ENCODE measurements around the gene KLHL25.

The KLHL25 gene

DNA sequence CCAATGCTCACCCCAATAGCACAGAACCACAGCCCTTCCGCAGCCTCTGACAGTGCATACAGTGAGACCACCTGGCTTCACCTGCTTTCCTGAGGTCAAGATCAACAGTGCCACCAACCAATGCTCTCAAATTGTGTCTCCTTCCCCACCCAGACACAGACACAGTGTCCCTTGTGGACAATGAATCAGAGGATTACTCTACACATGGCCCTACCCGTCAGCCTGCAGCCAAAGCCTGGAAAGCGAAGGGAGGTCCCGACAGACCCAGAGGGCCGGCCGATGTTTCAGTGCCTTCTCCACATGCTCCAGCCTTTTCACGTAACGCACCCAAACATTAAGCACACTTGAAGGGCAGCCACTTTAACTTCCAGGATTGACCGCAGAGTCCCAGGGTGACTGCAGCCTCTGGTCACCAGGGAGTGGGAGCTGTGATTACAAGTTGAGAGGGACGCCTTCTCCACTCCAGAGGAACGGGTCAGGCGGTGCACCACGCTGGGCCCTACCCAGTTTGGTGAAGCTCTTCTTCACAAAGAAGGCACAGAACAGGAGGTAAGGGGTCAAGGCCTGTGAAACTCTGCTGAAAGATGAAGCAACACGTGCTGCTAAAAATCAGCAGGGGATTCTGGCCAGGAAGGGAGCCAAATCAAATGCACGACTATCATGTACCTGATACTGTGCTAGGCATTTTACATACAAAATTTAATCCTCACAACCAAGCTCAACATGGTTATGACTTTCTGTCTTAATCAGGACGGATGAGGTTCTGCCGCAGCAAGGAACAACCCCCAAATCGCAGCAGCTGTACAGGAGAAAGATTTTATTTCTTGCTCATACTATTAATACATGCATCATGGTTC is 17.2 kb downstream of the KLHL25 start:
- DNase-seq: no peak

DNA sequence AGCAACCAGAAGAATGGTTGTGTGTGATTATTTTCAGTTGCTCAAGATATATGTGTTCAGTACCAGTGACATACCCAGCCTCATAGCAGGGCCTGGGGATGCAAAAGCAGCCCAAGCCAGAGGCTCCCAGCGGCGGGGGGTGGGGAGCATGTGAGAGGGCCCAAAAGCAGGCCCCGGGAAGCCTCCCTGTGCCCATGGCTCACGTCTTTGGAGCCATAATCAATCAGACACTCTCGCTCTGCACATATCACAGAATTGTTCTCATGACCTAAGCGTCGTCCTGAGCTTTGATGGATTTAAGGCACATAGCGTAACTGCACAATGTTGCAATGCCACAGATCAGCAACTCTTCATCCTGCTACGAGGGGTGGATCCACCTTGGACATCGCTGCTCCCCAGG is 20.8 kb downstream of the KLHL25 start:
- DNase-seq: no peak

DNA sequence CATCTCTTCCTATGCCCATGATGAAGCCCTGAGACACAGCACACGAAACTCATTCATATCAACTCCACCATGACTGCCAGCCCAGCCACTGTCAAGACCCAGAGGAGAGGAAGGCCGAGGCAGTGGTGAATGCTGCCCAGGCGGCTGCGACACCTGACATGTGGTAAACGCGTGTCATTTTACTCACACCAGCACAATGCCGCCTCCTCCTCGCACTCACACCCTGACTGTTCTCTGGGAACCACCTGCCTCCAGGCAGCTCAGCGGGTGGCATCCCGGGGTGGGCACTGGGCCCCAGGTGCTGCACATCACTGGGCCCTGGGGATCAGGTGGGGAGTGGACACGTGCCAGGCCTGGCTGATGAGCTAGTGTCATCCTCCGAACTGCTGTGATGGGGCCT is 21.5 kb downstream of the KLHL25 start:
- DNase-seq: no peak

- DNase-seq: no peak
These were observed 22.1 kb downstream of the KLHL25 start for GRCh38 chr15:85772668-85773067.

DNA sequence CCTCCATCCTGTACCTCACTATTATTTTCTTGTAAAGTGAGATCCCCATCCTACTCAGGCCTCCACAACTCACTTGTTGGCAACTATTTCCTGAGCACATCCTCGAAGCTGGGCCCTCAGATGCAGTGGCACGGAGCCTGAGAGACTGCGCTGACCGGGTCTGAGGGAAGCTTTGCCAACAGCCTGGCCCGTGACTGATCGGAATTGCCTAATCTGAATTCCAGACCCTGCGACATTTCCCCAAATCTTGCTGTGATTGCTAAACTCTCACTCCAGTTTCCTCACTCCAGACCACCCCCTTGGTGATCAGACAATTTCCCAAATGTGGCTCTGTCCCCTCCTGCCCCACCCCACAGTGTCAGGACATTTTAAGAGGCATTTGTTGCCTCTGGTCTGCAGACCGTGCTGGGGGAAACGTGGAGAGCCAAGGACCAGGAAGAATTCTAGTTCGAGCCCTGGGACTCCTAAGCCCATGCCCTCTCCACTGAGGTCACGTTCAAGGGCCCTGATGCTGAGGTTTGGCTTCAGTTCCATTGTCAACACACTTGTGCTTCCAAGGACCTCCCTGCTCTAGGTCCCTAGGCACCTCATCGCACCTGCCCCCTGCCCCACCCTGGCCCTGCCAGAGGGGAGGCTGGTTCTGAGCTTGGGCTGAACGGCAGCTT is 22.8 kb downstream of the KLHL25 start:
- DNase-seq: no peak

DNA sequence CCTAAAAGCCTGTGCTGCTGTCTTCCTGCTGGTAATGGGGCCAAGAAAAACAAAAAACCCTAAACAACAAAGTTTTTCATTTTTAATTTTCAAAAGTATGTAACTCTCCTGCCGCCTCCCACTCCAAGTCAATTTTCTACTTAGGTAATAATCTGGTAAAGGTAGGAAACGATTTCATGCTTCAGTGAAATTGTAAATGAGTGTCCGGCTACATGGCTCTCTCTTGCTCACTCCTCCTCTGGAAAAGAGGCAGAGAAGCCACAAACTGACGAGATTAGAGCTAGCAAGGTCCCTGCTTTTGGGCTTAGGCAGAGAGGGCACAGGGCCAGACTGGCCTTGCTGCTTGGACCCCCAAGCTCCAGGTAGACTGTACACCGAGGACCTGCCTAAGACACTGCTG is 23.5 kb downstream of the KLHL25 start:
- peak; percentile 58 for DNase-seq

GRCh38 chr15:85770096-85771041 is 24.4 kb downstream of the KLHL25 start:
- no peak for DNase-seq

- DNase-seq: no peak
These were observed 25.4 kb downstream of the KLHL25 start for GRCh38 chr15:85769182-85769900.

GRCh38 chr15:85768595-85769168 is 26.0 kb downstream of the KLHL25 start:
- no peak for DNase-seq

DNA sequence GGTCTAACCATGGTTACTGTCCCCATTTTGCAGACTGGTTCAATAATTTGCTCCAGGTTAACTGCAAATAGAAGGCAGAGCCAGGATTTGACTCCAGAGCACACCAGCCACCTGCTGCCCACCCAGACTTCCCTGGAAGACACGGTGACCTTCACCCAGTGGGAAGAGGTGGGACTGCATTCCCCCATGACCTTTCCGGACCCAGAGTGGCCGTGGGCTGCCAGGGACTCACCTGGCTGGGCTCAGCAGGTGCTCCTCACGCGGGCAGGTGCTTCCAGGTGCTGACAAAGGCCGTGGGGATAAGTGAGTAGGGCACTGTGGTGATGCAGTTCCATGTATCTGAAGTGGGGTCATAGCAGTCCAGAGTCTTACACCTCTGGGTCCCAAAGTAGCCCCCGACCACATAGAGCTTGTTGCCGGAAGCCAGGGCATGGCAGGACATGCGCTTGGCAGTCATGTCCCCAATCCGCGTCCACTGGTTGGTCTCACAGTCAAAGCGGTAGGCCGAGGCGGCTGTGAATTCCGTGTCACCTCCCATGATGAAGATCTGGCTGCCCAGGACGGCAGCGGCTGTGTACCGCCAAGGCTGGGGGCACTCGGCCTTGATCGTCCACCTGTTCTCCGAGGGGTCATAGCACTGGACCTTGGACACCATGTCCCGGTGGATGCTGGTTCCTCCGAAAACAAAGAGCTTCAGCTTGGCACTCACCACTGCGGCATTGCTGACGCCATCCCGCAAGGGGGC is 26.8 kb downstream of the KLHL25 start:
- DNase-seq: no peak

DNA sequence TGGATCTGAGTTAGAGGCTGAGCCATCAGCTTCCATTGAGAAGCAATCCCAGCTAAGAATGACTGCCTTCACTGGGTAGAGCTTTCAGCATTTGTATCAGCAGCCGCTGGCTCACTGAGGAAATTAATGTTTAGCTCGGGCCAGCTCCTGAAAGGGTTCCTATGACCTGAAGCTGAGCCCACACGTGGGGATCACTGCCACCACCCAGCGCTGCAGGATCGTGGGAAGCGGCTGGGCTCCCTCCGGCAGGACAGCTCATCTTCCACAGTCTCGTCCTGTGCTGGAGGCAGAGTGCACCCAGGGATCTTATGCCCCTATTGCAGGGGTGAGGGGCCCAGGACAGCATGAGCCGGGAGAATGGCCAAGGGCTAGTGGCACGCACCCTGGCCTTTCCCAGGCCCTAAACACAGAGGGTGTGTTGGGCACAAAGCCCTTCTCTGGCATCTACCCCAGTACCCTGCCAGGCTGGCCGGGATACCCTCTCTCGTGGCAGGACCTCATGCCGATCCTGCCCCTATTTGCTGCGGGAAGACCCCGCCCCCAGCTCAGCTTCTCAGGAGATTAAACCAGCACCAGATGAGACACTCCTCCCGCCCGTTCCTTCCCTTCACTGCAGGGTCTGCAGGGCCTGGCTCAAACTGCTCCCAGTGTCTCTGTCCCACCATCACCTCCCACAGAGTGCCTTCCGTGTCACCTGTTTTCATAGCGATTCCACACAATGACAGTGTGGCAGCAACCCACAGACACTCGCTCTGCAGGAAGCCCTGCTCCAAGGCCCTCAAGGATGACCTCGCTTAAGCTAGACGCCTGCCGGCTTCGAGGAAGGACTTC is 28.5 kb downstream of the KLHL25 start:
- DNase-seq: peak; percentile 51

- DNase-seq: no peak
These were observed 30.0 kb downstream of the KLHL25 start for GRCh38 chr15:85764649-85765277.

GRCh38 chr15:85763673-85764633 is 30.8 kb downstream of the KLHL25 start:
- no peak for DNase-seq

DNA sequence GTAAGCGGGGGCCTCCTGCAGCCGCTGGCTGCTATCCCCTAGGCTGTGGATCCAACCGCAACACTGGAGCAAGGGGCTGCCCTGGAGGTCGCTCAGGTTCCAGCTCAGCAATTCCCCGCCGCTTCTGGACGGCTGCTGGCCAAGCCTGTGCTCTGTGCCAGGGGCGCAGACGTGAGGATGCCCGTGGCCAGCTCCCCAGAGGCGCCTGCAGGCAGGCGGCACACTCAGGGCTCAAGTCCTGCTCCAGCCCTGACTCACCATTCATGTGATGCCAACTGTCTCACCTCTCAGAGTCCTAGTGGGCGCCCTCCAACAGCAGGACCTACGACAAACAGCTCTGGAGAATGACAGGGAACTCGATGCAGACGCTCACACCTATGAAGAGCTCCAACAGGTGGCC is 31.6 kb downstream of the KLHL25 start:
- DNase-seq: no peak

DNA sequence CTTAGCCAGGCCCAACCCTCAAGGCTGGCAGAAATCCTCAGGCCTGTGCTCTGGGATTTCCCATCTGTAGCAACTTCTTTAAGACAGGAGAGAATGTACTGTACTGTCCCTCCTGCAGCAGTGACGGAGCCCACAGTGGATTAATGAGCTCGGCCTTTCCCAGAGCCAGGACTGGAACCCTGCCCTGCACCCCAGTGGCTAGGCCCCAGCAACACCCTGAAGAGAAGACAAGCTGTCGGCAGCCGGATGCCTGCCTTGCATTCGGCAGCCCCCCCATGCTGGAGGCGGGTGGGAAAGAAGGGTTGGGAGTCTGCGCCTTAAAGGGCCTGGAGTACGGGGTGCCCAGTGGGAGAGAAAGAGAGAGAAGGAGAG is 32.0 kb downstream of the KLHL25 start:
- DNase-seq: no peak

- DNase-seq: no peak
These were observed 32.5 kb downstream of the KLHL25 start for GRCh38 chr15:85762039-85762755.

- DNase-seq: no peak
These were observed 33.1 kb downstream of the KLHL25 start for GRCh38 chr15:85761635-85762034.
